Stimulated activated naive CD8-positive, alpha-beta T cell treated with anti-CD3 and anti-CD28 coated beads, Interleukin-15, Interleukin-2, amounts not matched to agents 100 ng/mL and 50 ng/mL, for 24 hours (primary cell): Measurements from ENCODE around the gene MLLT10.
"Not testable (repeated sequence)": the region's sequence is repeated elsewhere in the genome, so short reads cannot be mapped to it uniquely, and the experiment has no call there.

Experiments
- H3K27ac Mint-ChIP-seq: one replicate; pipeline ENCODE4 v1.8.0; 2021; ENCODE audit warnings: mild to moderate bottlenecking, mixed read lengths
- H3K27me3 Mint-ChIP-seq: one replicate; pipeline ENCODE4 v1.8.0; 2021; ENCODE audit warnings: mixed read lengths
- H3K36me3 Mint-ChIP-seq: one replicate; pipeline ENCODE4 v1.8.0; 2021; ENCODE audit warnings: low read depth, mixed read lengths
- H3K4me1 Mint-ChIP-seq: one replicate; pipeline ENCODE4 v1.8.0; 2021; ENCODE audit warnings: low read depth, mixed read lengths
- H3K4me3 Mint-ChIP-seq: one replicate; pipeline ENCODE4 v1.8.0; 2021; ENCODE audit warnings: mild to moderate bottlenecking, mixed read lengths
- H3K9me3 Mint-ChIP-seq: one replicate; pipeline ENCODE4 v1.8.0; 2021; ENCODE audit warnings: mixed read lengths

MLLT10 gene

DNA sequence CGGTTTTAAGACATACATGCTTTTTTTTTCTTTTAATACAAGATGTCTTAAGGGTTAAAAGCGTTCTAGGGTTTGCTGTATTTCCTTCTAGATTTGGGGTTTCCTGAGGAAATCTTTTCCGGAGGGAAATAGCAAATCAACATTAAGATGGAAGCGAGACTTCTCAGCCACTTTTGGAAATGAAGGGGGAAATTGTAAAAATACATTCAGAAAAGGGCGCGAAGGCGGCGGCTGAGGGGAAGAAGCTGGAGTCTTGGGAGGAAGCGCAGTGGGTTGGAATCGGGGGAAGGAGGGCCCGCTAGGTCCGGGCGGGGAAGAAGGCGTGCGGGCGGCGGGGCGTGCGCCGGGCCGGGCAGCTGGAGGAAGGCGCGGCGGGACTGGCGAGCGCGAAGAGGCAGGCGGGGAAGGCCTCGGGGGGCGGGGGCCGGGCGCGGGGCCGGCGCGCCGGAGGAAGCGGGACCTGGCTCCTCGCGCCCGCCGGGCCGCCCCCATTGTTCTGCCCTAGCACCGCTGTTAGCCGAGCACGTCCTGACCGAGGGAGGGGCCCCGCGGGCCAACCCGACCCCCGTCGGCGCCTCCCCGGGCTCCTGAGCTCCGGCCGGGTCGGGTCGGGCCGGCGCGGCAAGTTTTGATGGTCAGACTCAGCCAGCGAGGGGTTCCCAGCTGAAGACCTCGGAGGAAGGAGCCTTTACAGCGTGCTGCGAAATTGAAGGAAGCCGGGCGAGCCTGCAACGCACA lies 7.0 kb upstream of the MLLT10 start:
- peak overlapping the region; percentile 93 for H3K27ac Mint-ChIP-seq
- peak overlapping the region; percentile 83 for H3K4me3 Mint-ChIP-seq
- H3K4me1 Mint-ChIP-seq: peaks cover 37% of the 10 kb centered on the region
- H3K36me3 Mint-ChIP-seq: no peaks in the 10 kb centered on the region
- peaks cover 53% of the 10 kb centered on the region for H3K27me3 Mint-ChIP-seq
- H3K9me3 Mint-ChIP-seq: no peaks in the 10 kb centered on the region

DNA sequence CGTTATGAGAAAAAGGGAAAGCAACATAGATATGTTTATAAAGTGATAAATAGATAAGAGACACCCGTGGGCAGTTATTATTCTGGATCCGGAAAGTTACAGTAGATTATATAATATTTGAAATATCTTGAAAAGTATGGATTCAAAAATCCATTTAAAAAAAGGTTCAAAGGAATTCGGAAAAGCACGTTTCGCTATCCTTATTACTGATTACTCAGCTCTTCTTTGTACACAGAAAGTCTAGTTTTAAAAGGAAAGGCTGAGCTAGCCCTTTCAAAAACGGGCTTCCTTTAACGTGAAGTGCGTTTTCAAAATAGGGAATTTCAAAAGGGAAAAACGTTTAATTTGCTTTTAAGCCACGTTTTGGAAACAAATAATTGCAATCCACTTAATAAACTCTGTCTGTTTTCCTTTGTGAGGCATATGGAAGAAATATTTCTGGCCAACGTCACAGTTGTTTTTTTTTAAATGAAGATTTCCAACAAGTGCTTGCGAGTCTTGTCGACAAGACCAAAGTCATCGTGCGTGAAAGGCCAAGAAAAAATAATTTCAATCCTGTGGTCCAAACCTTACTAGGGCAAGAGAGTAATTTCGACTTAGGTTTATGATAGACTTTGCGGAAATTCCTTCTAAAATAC lies 6.3 kb upstream of the MLLT10 start:
- Mint-ChIP-seq H3K9me3 (no peaks in the 10 kb centered on the region), H3K4me1 (peaks cover 38% of the 10 kb centered on the region), H3K27ac (no peak overlapping the region), H3K36me3 (no peaks in the 10 kb centered on the region), H3K4me3 (peak overlapping the region; percentile 76), H3K27me3 (peaks cover 50% of the 10 kb centered on the region)

GRCh38 chr10:21528236-21529031 lies 5.6 kb upstream of the MLLT10 start:
- peaks cover 43% of the 10 kb centered on the region for H3K27me3 Mint-ChIP-seq
- peaks cover 45% of the 10 kb centered on the region for H3K4me1 Mint-ChIP-seq
- peak overlapping the region; percentile 8 for H3K4me3 Mint-ChIP-seq
- H3K27ac Mint-ChIP-seq: no peak overlapping the region
- no peaks in the 10 kb centered on the region for H3K36me3 Mint-ChIP-seq
- H3K9me3 Mint-ChIP-seq: no peaks in the 10 kb centered on the region

DNA sequence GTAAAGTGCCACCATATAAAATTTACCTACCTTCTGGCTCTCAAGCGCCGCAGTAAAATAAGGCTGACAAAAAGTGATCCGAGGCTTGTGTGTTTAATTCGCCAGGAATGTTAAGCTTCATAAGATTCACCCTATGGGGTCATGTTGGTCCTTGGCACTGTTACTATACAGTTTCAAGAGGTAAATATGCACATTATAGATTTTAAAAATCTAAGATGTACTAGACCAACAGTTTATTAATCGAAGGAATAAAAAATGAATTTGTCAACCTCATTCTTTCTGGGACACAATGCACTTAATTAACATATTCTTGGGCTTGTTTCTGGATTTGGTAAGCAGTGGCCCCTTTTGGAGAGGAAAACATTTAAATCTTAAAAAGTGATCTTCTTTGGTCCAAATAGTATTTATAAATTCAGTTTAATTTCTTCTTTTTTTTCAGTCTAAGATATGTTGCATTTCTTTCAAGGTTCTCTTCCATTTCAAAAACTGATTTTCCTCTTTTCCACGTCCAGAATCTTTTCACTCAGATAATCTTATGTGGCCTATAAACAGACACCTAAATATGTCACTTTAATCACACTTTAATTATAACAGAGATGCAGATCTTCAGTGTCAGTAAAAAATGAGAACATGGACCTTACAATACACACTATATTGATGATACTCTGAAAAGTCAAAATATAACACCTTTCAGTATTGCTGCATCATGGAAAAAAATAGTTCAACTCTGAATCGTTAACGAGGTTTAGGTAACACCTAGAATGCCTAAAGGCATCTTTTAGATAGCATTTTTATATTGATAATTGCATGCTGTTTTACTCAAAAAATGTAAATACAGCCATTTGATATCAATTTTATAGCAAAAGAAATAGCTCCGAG lies 4.8 kb upstream of the MLLT10 start:
- no peak overlapping the region for H3K4me3 Mint-ChIP-seq
- H3K4me1 Mint-ChIP-seq: peaks cover 47% of the 10 kb centered on the region
- no peak overlapping the region for H3K27ac Mint-ChIP-seq
- no peaks in the 10 kb centered on the region for H3K9me3 Mint-ChIP-seq
- no peaks in the 10 kb centered on the region for H3K36me3 Mint-ChIP-seq
- H3K27me3 Mint-ChIP-seq: peaks cover 34% of the 10 kb centered on the region

DNA sequence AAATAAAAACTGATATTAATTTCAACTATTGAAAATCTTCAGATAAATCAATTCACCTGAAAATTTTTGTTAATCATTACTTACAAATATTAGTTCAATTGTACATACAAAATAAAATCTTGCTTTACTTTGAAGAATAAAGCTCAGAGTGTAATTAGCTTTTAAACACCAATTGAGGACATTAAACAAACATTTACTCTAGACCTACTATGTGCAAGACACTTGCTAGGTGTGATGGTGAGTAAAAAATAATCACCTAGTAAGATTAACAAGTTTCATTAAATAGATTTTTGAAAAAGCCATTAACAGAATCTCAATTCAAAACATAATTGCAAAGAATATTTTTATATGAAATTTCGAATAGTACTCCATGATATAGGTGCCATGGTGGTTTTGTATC lies 3.9 kb upstream of the MLLT10 start:
- peaks cover 27% of the 10 kb centered on the region for H3K27me3 Mint-ChIP-seq
- H3K36me3 Mint-ChIP-seq: no peaks in the 10 kb centered on the region
- no peaks in the 10 kb centered on the region for H3K9me3 Mint-ChIP-seq
- H3K27ac Mint-ChIP-seq: no peak overlapping the region
- no peak overlapping the region for H3K4me3 Mint-ChIP-seq
- peaks cover 40% of the 10 kb centered on the region for H3K4me1 Mint-ChIP-seq

DNA sequence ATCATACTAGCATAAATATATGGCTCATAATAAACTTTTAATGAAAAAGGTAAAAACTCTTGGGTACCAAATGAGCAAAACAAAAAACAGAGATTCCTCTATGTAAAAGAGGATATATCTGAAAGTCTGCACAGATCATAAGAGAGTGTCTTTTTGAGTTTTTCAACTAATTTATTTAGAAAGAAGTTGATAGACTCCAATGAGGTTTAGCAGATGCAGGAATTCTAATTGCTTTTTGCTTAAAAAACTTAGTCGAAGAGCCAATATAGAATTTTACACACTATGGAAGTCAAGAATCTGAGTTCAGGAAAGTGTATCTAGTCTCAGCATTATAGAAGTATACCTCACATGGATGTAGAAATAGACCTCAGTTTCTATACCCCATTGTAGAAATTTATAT lies 3.4 kb upstream of the MLLT10 start:
- Mint-ChIP-seq H3K27ac (no peak overlapping the region), H3K36me3 (no peaks in the 10 kb centered on the region), H3K27me3 (peaks cover 22% of the 10 kb centered on the region), H3K4me3 (no peak overlapping the region), H3K9me3 (no peaks in the 10 kb centered on the region), H3K4me1 (peaks cover 40% of the 10 kb centered on the region)

DNA sequence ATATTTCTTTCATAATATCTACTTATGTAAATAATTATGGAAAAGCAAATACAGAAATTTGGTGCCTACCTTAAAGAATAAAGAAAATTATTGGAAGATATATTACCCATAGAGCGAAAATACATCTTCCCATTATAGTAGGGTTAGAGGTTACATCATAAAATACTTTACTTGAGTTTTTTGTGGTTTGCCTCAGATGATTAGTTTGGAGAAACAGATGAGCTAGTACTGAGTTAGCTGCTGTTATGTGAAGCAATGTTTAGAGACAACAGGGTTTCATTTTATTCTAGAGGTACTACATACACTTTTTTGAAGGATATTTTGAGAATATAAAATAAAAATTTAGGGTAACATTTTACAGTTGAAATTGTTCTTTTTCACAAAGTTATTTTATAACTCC lies 2.9 kb upstream of the MLLT10 start:
- H3K4me1 Mint-ChIP-seq: peaks cover 39% of the 10 kb centered on the region
- no peaks in the 10 kb centered on the region for H3K36me3 Mint-ChIP-seq
- no peak overlapping the region for H3K27ac Mint-ChIP-seq
- H3K4me3 Mint-ChIP-seq: no peak overlapping the region
- peaks cover 22% of the 10 kb centered on the region for H3K27me3 Mint-ChIP-seq
- no peaks in the 10 kb centered on the region for H3K9me3 Mint-ChIP-seq

GRCh38 chr10:21532694-21533466 lies 1.2 kb upstream of the MLLT10 start:
- Mint-ChIP-seq H3K27me3 (peaks cover 15% of the 10 kb centered on the region), H3K9me3 (no peaks in the 10 kb centered on the region), H3K36me3 (peaks cover 5% of the 10 kb centered on the region), H3K4me1 (peaks cover 27% of the 10 kb centered on the region), H3K4me3 (peak overlapping the region; percentile 85), H3K27ac (peak overlapping the region; percentile 92)

DNA sequence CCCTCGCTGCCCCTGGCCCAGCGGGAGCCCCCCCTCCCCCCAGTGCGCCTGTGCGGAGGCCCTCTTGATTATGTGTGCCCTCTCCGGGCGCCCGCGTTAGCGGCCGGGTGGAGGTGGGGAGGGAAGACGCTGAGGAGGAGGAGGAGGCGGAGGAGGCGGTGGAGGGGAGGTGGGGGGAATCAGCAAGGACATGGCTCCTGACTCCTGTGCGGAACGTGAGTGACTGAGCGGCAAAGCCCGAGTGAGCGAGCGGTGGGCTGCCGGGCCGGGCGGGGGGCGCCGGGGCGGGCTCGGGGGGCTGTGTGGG lies 201 bp downstream of the MLLT10 start:
- H3K4me1 Mint-ChIP-seq: peaks cover 21% of the 10 kb centered on the region
- peak overlapping the region; percentile 77 for H3K27ac Mint-ChIP-seq
- no peaks in the 10 kb centered on the region for H3K9me3 Mint-ChIP-seq
- H3K27me3 Mint-ChIP-seq: peaks cover 4% of the 10 kb centered on the region
- peak overlapping the region; percentile 84 for H3K4me3 Mint-ChIP-seq
- peaks cover 12% of the 10 kb centered on the region for H3K36me3 Mint-ChIP-seq

- Mint-ChIP-seq H3K36me3 (peaks cover 12% of the 10 kb centered on the region), H3K9me3 (no peaks in the 10 kb centered on the region), H3K4me3 (peak overlapping the region; percentile 84), H3K4me1 (peaks cover 17% of the 10 kb centered on the region), H3K27me3 (no peaks in the 10 kb centered on the region), H3K27ac (peak overlapping the region; percentile 77)
Measured at GRCh38 chr10:21534604-21535493, 817 bp downstream of the MLLT10 start.

DNA sequence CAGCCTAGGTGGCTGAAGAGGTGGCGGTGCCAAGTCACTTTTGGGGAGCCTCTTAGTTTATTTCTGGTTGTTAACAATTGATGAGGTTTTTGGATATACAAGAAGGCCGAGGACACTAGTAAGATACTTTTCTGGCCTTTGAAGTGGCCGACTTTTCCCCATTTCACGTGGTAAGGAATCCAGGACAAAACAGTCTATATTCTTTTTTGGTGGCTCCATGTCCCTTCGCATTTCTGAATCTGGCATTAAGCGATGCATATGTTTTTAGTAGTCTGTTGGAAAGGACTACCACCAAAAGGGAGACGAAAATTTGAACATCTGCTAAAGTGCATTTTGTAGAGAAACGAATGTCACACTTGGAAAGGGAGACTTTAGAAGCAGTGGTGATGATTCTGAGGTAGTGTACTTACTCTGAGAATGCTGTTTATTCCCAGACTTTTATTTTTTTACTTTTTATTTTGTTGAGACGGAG lies 1.5 kb downstream of the MLLT10 start:
- Mint-ChIP-seq H3K4me1 (peaks cover 17% of the 10 kb centered on the region), H3K4me3 (peak overlapping the region; percentile 76), H3K36me3 (peaks cover 18% of the 10 kb centered on the region), H3K27me3 (no peaks in the 10 kb centered on the region), H3K27ac (peak overlapping the region; percentile 28), H3K9me3 (no peaks in the 10 kb centered on the region)

DNA sequence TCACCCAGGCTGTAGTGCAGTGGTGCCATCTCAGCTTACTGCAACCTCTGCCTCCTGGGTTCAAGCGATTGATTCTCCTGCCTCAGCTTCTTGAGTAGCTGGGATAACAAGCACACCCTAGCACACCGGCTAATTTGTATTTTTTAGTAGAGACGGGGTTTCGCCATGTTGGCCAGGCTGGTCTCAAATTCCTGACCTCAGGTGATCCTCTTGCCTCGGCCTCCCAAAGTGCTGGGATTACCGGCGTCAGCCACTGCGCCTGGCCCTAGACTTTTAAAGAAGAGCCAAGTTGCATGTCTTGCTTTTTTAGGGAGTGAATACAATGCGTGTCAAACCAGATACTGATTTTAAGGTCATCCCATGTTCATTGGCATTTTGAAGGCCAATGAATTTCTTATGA lies 1.9 kb downstream of the MLLT10 start:
- not testable (repeated sequence) for H3K27me3 Mint-ChIP-seq, H3K27ac Mint-ChIP-seq, H3K9me3 Mint-ChIP-seq
- Mint-ChIP-seq H3K36me3 (peaks cover 21% of the 10 kb centered on the region), H3K4me1 (peaks cover 17% of the 10 kb centered on the region), H3K4me3 (peak overlapping the region; percentile 76)

- H3K9me3 Mint-ChIP-seq: no peaks in the 10 kb centered on the region
- H3K27me3 Mint-ChIP-seq: no peaks in the 10 kb centered on the region
- no peak overlapping the region for H3K4me3 Mint-ChIP-seq
- H3K4me1 Mint-ChIP-seq: peaks cover 17% of the 10 kb centered on the region
- H3K36me3 Mint-ChIP-seq: peaks cover 30% of the 10 kb centered on the region
- H3K27ac Mint-ChIP-seq: no peak overlapping the region
Measured at GRCh38 chr10:21536874-21537273, 2.8 kb downstream of the MLLT10 start.
